GM04504 (cell line): ENCODE results near the gene ZPBP2.
"Not testable (repeated sequence)": the region's sequence is repeated elsewhere in the genome, so short reads cannot be mapped to it uniquely, and the experiment has no call there.

Source experiments
- DNase-seq: peaks from one replicate; pipeline ENCODE4 v3.0.0-alpha.2; 2012; ENCODE audit warnings: low read depth

Gene ZPBP2

GRCh38 chr17:39867880-39868553 lies at the start of gene ZPBP2:
TSS of gene ZPBP2 (plus strand) at chr17:39868202. CDS start at chr17:39868355, 153 bp downstream.
- DNase-seq, result no peak

DNA sequence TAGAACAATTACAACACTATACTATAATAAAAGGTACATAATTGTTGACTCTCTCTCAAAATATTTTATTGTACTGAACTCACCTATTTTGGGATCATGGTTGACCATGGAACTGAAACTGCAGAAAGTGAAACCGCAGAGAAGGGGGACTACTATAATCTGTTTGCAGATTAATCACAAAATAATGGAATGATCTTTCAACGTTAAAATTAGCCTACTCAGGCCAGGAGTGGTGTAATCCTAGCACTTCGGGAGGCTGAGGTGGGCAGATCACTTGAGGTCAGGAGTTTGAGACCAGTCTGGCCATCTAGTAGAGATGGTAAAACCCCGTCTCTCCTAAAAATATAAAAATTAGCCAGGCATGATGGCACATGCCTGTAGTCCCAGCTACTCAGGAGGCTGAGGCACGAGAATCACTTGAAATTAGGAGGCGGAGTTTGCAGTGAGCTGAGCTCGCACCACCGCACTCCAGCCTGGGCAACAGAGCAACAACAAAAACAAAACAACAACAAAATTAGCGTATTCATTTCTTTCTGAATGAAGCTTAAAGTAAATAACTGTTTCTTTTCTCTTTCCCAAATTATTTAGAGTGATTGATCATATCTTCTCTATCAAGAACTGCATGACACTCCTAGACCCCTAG lies 49.5 kb upstream of the ZPBP2 start:
- DNase-seq, result no peak

DNA sequence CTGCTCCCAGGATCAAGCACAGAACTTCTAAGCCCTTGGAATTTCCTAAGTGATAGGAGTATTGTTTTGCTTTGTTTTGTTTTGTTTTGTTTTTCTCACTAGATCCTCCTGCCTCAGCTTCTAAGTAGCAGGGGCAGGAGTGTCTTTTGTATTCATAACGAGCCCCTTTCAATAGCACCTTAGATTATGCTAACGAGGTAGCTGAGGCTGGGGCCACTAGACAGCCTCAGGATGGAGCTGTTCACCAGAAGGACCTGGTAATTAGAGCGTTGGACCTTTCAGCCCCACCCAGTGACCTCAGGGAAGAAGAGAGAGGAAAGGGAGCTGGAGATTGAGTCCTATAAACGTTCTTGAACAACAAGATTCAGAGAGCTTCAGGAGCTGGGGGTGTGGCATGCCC lies 47.5 kb upstream of the ZPBP2 start:
- DNase-seq, result no peak

GRCh38 chr17:39820987-39821386 lies 47.0 kb upstream of the ZPBP2 start:
- DNase-seq, result no peak

- no peak for DNase-seq
Measured at GRCh38 chr17:39822051-39822451, 46.0 kb upstream of the ZPBP2 start.

DNA sequence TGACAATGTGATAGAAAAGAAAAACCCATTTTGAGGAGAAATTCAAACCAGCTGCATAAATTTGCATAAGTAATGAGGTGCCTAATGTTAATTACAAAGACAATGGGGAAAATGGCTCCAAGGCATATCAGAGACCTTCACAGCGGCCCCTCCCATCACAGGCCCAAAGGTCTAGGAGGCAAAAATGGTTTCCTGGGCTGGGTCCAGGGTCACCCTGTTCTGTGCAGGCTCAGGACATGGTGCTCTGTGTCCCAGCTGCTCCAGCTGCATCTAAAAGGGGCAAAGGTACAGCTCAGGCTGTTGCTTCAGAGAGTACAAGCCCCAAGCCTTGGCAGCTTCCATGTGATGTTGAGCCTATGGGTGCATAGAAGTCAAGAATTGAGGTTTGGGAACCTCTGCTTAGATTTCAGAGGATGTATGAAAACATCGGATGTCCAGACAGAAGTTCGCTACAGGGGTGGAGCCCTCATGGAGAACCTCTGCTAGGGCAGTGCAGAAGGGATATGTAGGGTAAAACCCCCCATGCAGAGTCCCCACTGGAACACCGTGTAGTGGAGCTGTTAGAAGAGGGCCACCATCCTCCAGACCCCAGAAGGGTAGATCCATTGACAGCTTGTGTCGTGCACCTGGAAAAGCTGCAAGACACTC lies 44.5 kb upstream of the ZPBP2 start:
- no peak for DNase-seq

DNA sequence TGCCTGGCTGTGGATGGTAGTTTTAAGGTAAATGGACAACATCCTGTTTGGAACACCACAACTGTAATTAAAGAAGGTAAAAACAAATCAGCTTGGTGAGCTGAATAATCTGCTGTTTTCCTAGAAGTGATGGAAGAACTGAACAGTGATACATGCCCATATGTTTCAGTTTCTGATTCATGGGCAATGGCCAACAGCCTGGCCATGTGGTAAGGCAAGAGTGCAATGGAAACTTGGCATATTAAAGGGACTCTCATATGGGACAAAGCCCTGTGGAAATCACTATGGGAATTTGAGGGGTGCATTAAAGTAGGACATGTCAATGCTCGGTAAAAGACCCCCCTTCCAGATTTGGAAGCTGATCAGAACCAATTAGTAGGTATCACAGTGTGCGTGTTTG lies 41.7 kb upstream of the ZPBP2 start:
- no peak for DNase-seq

DNA sequence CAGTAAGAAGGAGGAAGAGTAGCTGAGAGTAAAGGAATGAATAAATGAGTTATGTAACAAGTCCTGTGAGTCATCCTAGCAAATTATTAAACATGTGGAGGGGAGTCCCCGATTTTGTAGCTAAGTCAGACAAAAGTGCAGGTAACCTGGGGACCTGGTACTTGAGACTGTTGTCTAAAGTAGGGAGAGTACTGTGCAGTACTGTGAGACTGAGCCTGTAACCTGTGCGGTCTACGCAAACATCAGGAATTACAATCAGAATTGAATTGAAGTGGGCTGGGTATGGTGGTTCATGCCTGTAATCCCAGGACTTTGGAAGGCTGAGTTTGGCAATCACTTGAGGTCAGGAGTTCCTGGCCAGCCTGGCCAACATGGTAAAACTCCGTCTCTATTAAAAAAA lies 39.6 kb upstream of the ZPBP2 start:
- no peak for DNase-seq

DNA sequence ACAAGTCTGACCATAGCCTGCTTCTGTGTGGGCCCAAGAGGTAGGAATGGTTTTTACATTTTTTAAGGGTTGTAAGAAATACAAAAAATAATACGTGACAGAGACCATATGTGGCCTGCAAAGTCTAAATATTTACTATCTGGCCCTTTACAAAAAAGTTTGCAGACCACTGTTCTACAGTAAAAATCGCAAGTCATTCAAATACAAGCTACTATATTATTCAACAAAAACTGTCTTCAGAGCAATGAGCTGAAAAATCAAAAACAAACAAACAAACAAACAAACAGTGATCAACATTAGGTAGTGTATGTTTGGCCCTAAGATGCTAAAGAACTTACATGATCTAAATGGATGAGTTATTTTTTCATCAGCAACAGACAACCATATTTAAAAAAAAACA lies 36.4 kb upstream of the ZPBP2 start:
- no peak for DNase-seq

- DNase-seq, result no peak
Measured at GRCh38 chr17:39834017-39834416, 34.0 kb upstream of the ZPBP2 start.

GRCh38 chr17:39835038-39835786 lies 32.8 kb upstream of the ZPBP2 start:
- DNase-seq, result no peak

- DNase-seq, result no peak
Measured at GRCh38 chr17:39836117-39836516, 31.9 kb upstream of the ZPBP2 start.

DNA sequence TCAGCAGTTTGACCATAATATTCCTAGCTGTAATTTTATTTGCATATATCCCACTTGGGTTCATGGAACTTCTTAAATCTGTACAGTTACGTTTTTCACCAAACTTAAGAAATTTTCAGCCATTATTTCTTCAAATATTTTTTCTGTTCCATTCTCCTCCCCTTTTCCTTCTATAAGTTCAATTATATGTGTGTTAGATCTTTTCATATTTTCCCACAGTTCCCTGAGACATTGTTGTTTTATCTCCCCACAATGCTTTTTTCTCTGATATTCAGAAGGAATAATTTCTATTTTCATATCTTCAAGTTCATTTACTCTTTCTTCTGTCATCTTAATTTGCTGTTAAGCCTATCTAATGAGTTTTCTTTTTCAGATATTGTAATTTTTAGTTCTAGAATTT lies 29.9 kb upstream of the ZPBP2 start:
- no peak for DNase-seq

DNA sequence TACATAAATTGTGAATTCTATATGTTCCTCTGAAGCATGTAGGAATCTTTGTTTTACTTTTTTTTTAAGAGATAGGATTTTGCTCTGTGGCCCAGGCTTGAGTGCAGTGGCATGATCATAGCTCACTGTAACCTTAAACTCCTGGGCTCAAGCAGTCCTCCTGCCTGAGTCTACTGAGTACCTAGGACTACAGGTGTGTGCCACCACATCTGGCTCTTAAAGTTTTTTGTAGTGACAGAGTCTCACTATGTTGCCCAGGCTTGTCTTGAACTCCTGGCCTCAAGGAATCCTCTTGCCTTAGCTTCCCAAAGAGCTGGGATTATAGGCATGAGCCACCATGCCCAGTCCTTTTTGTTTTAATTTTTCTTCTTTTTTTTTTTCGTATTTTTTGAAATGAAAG lies 29.2 kb upstream of the ZPBP2 start:
- DNase-seq, result no peak

DNA sequence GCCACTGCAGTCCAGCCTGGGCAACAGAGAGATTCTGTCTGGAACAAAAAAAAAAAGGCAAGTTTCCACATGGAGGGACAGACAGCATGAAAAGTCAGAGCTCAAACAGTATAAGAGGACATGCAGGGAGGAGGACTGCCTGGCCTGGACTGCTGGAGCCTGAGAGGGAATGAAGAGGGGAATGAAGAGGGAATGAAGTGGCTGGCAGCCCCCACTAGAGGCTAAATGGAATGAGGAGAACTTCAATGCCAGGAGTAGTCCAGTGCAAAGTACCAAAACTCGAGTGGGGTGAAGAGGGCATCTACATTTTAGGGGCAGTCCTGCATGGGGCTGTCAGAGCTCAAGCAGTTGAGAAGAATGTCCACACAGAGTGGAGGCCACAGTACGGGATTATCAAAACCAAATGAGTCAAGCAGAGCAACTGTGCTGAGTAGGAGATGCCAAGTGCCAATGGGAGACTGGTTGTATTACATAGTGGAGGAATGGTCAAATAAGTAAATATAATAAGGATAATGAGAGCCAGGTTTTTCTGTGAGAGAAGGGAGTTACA lies 26.8 kb upstream of the ZPBP2 start:
- DNase-seq, result no peak

DNA sequence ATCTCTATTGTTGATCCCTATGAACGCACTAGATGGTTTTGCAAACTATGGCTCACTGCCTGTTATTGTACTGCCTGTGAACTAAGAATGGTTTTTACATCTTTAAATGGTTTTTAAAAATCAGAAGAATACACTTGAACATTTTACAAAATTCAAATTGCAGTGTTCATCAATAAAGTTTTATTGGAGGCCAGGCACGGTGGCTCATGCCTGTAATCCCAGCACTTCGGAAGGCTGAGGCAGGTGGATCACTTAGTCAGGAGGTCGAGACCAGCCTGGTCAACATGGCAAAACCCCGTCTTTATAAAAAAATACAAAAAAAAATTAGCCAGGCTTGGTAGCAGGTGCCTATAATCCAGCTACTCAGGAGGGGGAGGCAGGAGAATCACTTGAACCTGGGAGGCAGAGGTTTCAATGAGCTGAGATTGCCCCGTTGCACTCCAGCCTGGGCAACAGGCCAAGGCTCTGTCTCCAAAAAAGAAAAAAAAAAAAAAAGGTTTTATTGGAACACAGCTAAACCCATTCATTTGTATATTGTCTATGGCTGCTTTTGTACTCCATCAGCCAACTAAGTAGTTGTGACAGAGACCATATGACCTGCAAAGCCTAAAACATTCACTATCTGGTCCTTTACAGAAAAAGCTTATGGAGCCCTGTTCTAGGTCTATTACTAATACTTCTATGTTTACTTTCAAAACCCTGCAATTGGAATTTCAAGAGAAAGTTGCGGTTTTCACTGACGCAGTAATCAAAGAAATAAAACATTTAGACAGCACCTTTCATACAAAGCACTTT lies 22.8 kb upstream of the ZPBP2 start:
- DNase-seq, result no peak

GRCh38 chr17:39846205-39846604 lies 21.8 kb upstream of the ZPBP2 start:
- no peak for DNase-seq

DNA sequence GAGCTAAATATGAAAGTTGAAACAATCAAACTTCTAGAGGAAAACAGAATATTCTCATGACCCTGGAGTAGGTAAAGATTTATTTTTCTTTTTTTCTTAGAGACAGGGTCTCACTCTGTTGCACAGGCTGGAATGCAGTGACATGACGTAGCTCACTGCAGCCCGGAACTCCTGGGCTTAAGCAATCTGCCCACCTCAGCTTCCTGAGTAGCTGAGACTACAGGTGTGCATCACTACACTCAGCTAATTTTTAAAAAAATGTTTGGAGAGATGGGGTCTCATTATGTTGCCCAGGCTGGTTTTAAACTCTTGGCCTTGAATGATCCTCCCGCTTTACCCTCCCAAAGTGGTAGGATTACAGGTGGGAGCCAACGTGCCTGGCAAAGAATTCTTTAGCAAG lies 19.4 kb upstream of the ZPBP2 start:
- DNase-seq, result no peak

DNA sequence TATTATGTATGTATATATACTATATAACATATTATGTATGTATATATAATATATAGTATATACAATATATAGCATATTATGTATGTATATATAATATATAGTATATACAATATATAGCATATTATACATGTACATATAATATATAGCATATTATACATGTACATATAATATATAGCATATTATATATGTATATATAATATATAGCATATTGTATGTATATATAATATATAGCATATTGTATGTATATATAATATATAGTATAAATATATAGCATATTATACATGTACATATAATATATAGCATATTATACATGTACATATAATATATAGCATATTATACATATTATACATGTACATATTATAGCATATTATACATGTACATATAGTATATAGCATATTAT lies 17.8 kb upstream of the ZPBP2 start:
- DNase-seq, result not testable (repeated sequence)

DNA sequence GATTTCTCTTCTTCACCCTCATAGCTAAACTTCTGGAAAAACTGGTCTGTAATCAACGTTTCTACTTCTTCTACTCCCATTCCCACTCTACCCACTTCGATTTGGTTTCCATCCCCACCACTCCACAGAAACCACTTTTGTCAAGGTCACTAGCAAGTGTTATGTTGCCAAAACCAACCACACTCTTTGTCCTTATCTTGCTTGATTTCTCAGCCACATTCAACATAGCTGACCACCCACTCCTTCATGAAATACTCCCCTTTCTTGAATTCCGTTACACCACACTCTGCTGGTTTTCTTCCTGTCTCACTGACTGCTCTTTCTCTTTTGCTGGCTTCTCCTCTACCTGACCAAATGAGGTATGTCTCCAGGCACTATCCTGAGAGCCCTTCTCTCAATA lies 15.8 kb upstream of the ZPBP2 start:
- no peak for DNase-seq

- DNase-seq, result no peak
Measured at GRCh38 chr17:39854909-39855308, 13.1 kb upstream of the ZPBP2 start.
